Naive thymus-derived CD4-positive, alpha-beta T cell (primary cell): ENCODE measurements around the gene SH3GL3. TPM values are rescaled to one million over a fixed set of nuclear protein-coding genes. Genes with fewer than 3 reads are reported as not detected.

Experiments
- ATAC-seq: fragments of 150-1000 bp; cut with Tn5 transposase; 2 replicates; pipeline ENCODE4 v1.10.0; 2021; ENCODE audit warnings: mild to moderate bottlenecking, moderate library complexity
- CTCF ChIA-PET: fragments of 350-600 bp; sonication (Branson Sonifier 250); formaldehyde crosslinking; loops from one replicate; lab custom pipeline; 2021; ENCODE audit warnings: antibody characterized with exemption; lab: Charles Lee
- POLR2A ChIA-PET: fragments of 350-600 bp; sonication (Branson Sonifier 250); formaldehyde crosslinking; loops from one replicate; lab custom pipeline; 2021; ENCODE audit warnings: antibody characterized with exemption, inconsistent platforms; lab: Charles Lee
- DNase-seq, 9 donors: peaks; one replicate each; pipeline versions ENCODE4 v3.0.0 to v3.0.0-alpha.2; 2020 to 2022; ENCODE audit warnings: mixed read lengths in 1 of 9
- H3K27ac ChIP-seq: one replicate; pipeline ENCODE4 v1.7.0; 2013; ENCODE audit warnings: mild to moderate bottlenecking, low read depth, low read length, moderate library complexity
- H3K27me3 ChIP-seq, 2 donors: one replicate each; pipeline ENCODE4 v1.7.0; 2013; ENCODE audit warnings: low read length in 2 of 2, mild to moderate bottlenecking in 2 of 2, moderate library complexity in 2 of 2; ENCODE audit not compliant: control insufficient read depth in 2 of 2, insufficient read depth in 2 of 2
- H3K36me3 ChIP-seq, 3 experiments: 1 replicate in 2 of 3; 2 replicates in 1 of 3; pipeline ENCODE4 v1.7.0; 2013; ENCODE audit warnings: low read length in 3 of 3, mild to moderate bottlenecking in 3 of 3, moderate library complexity in 1 of 3; ENCODE audit not compliant: insufficient read depth in 3 of 3, control insufficient read depth in 2 of 3
- H3K4me1 ChIP-seq, 2 donors: one replicate each; pipeline ENCODE4 v1.7.0; 2013; ENCODE audit warnings: low read length in 2 of 2, mild to moderate bottlenecking in 2 of 2, moderate library complexity in 1 of 2; ENCODE audit not compliant: control insufficient read depth in 2 of 2, insufficient read depth in 2 of 2
- H3K4me3 ChIP-seq: 2 replicates; pipeline ENCODE4 v1.7.0; 2013; ENCODE audit warnings: mild to moderate bottlenecking, low read length
- H3K9me3 ChIP-seq, 3 experiments: 1 replicate in 2 of 3; 2 replicates in 1 of 3; pipeline ENCODE4 v1.7.0; 2013; ENCODE audit warnings: low read length in 3 of 3; ENCODE audit not compliant: control insufficient read depth in 2 of 3
- H3K27ac Mint-ChIP-seq, 9 donors: one replicate each; pipeline ENCODE4 v1.8.0; 2020 to 2022; ENCODE audit warnings: mixed read lengths in 9 of 9, mild to moderate bottlenecking in 8 of 9, moderate library complexity in 5 of 9, inconsistent platforms in 2 of 9
- H3K27me3 Mint-ChIP-seq, 5 donors: one replicate each; pipeline ENCODE4 v1.8.0; 2021 to 2022; ENCODE audit warnings: mixed read lengths in 5 of 5, mild to moderate bottlenecking in 1 of 5
- H3K36me3 Mint-ChIP-seq, 5 donors: one replicate each; pipeline ENCODE4 v1.8.0; 2020 to 2022; ENCODE audit warnings: mixed read lengths in 5 of 5, mild to moderate bottlenecking in 3 of 5, inconsistent platforms in 1 of 5
- H3K4me1 Mint-ChIP-seq, 7 donors: one replicate each; pipeline ENCODE4 v1.8.0; 2020 to 2022; ENCODE audit warnings: mixed read lengths in 7 of 7, mild to moderate bottlenecking in 3 of 7, inconsistent platforms in 1 of 7
- H3K4me3 Mint-ChIP-seq, 10 donors: one replicate each; pipeline ENCODE4 v1.8.0; 2020 to 2022; ENCODE audit warnings: mild to moderate bottlenecking in 10 of 10, mixed read lengths in 10 of 10, moderate library complexity in 6 of 10, inconsistent platforms in 2 of 10
- H3K9me3 Mint-ChIP-seq, 11 donors: one replicate each; pipeline ENCODE4 v1.8.0; 2020 to 2022; ENCODE audit warnings: mixed read lengths in 11 of 11, mild to moderate bottlenecking in 4 of 11, inconsistent platforms in 1 of 11, moderate library complexity in 1 of 11
- intact Hi-C, 2 donors: fragments of 100-400 bp; cut with micrococcal nuclease; formaldehyde crosslinking; loops; one replicate each; pipeline ENCODE4 v1.15.1; 2023
- polyA plus RNA-seq, 2 donors: library from polyadenylated mRNA; unstranded; fragments of 300-500 nt; fragmentation: Illumina TruSeq; gene quantifications; one replicate each; pipeline ENCODE4 v1.2.3, GENCODE V29; 2021
- total RNA-seq, 6 experiments: library from RNA in 5 of 6; stranded (reverse) in 5 of 6; gene quantifications; 1 replicate in 5 of 6; 2 replicates in 1 of 6; pipeline ENCODE4 v1.2.3 and lab custom pipeline; 2021 to 2026

SH3GL3 gene
- total and polyA plus RNA-seq, 7 experiments from 2014 or later = not detected

GRCh38 chr15:83472797-83473196 lies 25.7 kb downstream of the SH3GL3 start:
- H3K4me3 ChIP-seq = no peak overlapping the region
- H3K27ac Mint-ChIP-seq = no peak overlapping the region
- H3K4me1 Mint-ChIP-seq = no peaks in the 10 kb centered on the region
- H3K4me3 Mint-ChIP-seq = no peak overlapping the region
- H3K9me3 Mint-ChIP-seq = peaks cover 0 to 12% (median 2%) of the 10 kb centered on the region in 11 donors
- ChIA-PET CTCF (no interaction called here), POLR2A (no interaction called here)
- DNase-seq = no peak
- no peaks in the 10 kb centered on the region for H3K36me3 Mint-ChIP-seq
- intact Hi-C loops = no loop called here
- ATAC-seq = no peak
- H3K27me3 ChIP-seq = no peaks in the 10 kb centered on the region
- no peaks in the 10 kb centered on the region for H3K9me3 ChIP-seq
- no peaks in the 10 kb centered on the region for H3K4me1 ChIP-seq
- H3K27me3 Mint-ChIP-seq = peaks cover 7 to 30% (median 25%) of the 10 kb centered on the region in 5 donors
- H3K27ac ChIP-seq = no peak overlapping the region
- no peaks in the 10 kb centered on the region for H3K36me3 ChIP-seq

- no peak for ATAC-seq
- H3K27ac Mint-ChIP-seq = no peak overlapping the region
These were observed 27.4 kb downstream of the SH3GL3 start for GRCh38 chr15:83474578-83474977.

GRCh38 chr15:83475551-83475950 lies 28.4 kb downstream of the SH3GL3 start:
- no peak overlapping the region for H3K27ac Mint-ChIP-seq
- Histone ChIP-seq H3K27me3 (no peaks in the 10 kb centered on the region), H3K9me3 (no peaks in the 10 kb centered on the region), H3K27ac (no peak overlapping the region), H3K4me1 (no peaks in the 10 kb centered on the region), H3K36me3 (no peaks in the 10 kb centered on the region), H3K4me3 (no peak overlapping the region)
- no peaks in the 10 kb centered on the region for H3K36me3 Mint-ChIP-seq
- ATAC-seq (no peak), DNase-seq (no peak)
- H3K4me3 Mint-ChIP-seq = no peak overlapping the region
- intact Hi-C loops = no loop called here
- peaks cover 0 to 10% (median 0%) of the 10 kb centered on the region in 11 donors for H3K9me3 Mint-ChIP-seq
- H3K27me3 Mint-ChIP-seq = peaks cover 2 to 31% (median 22%) of the 10 kb centered on the region in 5 donors
- POLR2A ChIA-PET = no interaction called here
- CTCF ChIA-PET = no interaction called here
- H3K4me1 Mint-ChIP-seq = no peaks in the 10 kb centered on the region

More at GRCh38 chr15:83474578-83474977, 27.4 kb downstream of the SH3GL3 start:
- Histone ChIP-seq H3K27me3 (no peaks in the 10 kb centered on the region), H3K27ac (no peak overlapping the region), H3K36me3 (no peaks in the 10 kb centered on the region), H3K9me3 (no peaks in the 10 kb centered on the region), H3K4me1 (no peaks in the 10 kb centered on the region), H3K4me3 (no peak overlapping the region)
- no peaks in the 10 kb centered on the region for H3K36me3 Mint-ChIP-seq
- ChIA-PET POLR2A (no interaction called here), CTCF (no interaction called here)
- H3K4me1 Mint-ChIP-seq = no peaks in the 10 kb centered on the region
- peaks cover 0 to 10% (median 0%) of the 10 kb centered on the region in 11 donors for H3K9me3 Mint-ChIP-seq
- no peak for DNase-seq
- no peak overlapping the region for H3K4me3 Mint-ChIP-seq
- intact Hi-C loops = no loop called here
- peaks cover 2 to 33% (median 24%) of the 10 kb centered on the region in 5 donors for H3K27me3 Mint-ChIP-seq

- Histone ChIP-seq H3K27me3 (no peaks in the 10 kb centered on the region), H3K4me3 (no peak overlapping the region), H3K27ac (no peak overlapping the region), H3K4me1 (no peaks in the 10 kb centered on the region), H3K9me3 (no peaks in the 10 kb centered on the region), H3K36me3 (no peaks in the 10 kb centered on the region)
- ATAC-seq (no peak), DNase-seq (no peak)
- intact Hi-C loops = no loop called here
- POLR2A ChIA-PET = no interaction called here
- Mint-ChIP-seq H3K27me3 (peaks cover 2 to 28% (median 20%) of the 10 kb centered on the region in 5 donors), H3K27ac (no peak overlapping the region), H3K4me1 (no peaks in the 10 kb centered on the region), H3K9me3 (peaks cover 0 to 10% (median 0%) of the 10 kb centered on the region in 11 donors), H3K36me3 (no peaks in the 10 kb centered on the region), H3K4me3 (no peak overlapping the region)
- CTCF ChIA-PET = no interaction called here
These were observed 28.9 kb downstream of the SH3GL3 start for GRCh38 chr15:83476066-83476465.

- no peaks in the 10 kb centered on the region for H3K4me1 ChIP-seq
- no peaks in the 10 kb centered on the region for H3K27me3 ChIP-seq
- no peak overlapping the region for H3K4me3 Mint-ChIP-seq
- DNase-seq (no peak), ATAC-seq (no peak)
- no peak overlapping the region for H3K27ac ChIP-seq
- no peaks in the 10 kb centered on the region for H3K36me3 ChIP-seq
- no peaks in the 10 kb centered on the region for H3K36me3 Mint-ChIP-seq
- peaks cover under 1 to 28% (median 20%) of the 10 kb centered on the region in 5 donors for H3K27me3 Mint-ChIP-seq
- CTCF ChIA-PET = no interaction called here
- H3K9me3 ChIP-seq = no peaks in the 10 kb centered on the region
- no peaks in the 10 kb centered on the region for H3K4me1 Mint-ChIP-seq
- POLR2A ChIA-PET = no interaction called here
- H3K4me3 ChIP-seq = no peak overlapping the region
- H3K27ac Mint-ChIP-seq = no peak overlapping the region
- H3K9me3 Mint-ChIP-seq = peaks cover 0 to 10% (median 0%) of the 10 kb centered on the region in 11 donors
- intact Hi-C loops = no loop called here
These were observed 29.6 kb downstream of the SH3GL3 start for GRCh38 chr15:83476708-83477107.

GRCh38 chr15:83477172-83477807 lies 30.1 kb downstream of the SH3GL3 start:
- H3K27me3 ChIP-seq = no peaks in the 10 kb centered on the region
- Mint-ChIP-seq H3K4me1 (no peaks in the 10 kb centered on the region), H3K9me3 (peaks cover 0 to 8% (median 0%) of the 10 kb centered on the region in 11 donors), H3K4me3 (no peak overlapping the region), H3K36me3 (no peaks in the 10 kb centered on the region), H3K27me3 (peaks cover 0 to 25% (median 19%) of the 10 kb centered on the region in 5 donors), H3K27ac (no peak overlapping the region)
- intact Hi-C loops = no loop called here
- no peaks in the 10 kb centered on the region for H3K9me3 ChIP-seq
- no peaks in the 10 kb centered on the region for H3K4me1 ChIP-seq
- DNase-seq (no peak), ATAC-seq (no peak)
- ChIA-PET CTCF (no interaction called here), POLR2A (no interaction called here)
- H3K27ac ChIP-seq = no peak overlapping the region
- H3K4me3 ChIP-seq = no peak overlapping the region
- H3K36me3 ChIP-seq = no peaks in the 10 kb centered on the region
